Measurements from ENCODE around the gene EPM2A.
"Not testable (repeated sequence)": the region's sequence is repeated elsewhere in the genome, so short reads cannot be mapped to it uniquely, and the experiment has no call there.

Gene EPM2A

DNA sequence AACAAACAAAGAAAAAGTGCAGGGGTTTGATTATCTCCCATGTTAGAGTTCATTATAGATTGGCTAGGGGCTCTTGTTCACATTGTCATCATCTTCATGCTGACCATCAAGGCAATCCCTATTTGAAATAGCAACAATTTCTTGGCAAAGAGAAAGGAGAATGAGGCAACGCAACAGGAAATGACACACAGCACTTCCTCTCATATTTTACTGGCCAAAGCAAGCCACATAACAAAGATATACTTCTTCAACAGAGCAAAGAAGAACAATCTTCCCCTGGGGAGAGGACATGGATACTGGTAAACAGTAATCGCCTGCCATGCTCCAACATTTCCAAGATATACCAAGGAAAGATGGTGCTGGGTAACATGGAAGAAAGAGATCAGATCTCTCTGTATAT, 29.8 kb downstream of the EPM2A start:
- H3F3A ChIP-seq (ENCODE audit: low read depth): no peaks in the 10 kb centered on the region
- peak overlapping the region; percentile 45 for H3K4me2 ChIP-seq (ENCODE audit: low read depth, low read length, poor library complexity, severe bottlenecking)
- peaks cover 12% of the 10 kb centered on the region for H3K4me1 ChIP-seq (ENCODE audit: insufficient read depth, low read length, poor library complexity, severe bottlenecking)
- H3K9me2 ChIP-seq (replicated peaks; ENCODE audit: low read depth, low read length): no peaks in the 10 kb centered on the region
- no peaks in the 10 kb centered on the region for H3K36me3 ChIP-seq (ENCODE audit: insufficient read depth, low read length)
- H3K27me3 ChIP-seq (ENCODE audit: insufficient read depth, low read length, poor library complexity, severe bottlenecking): no peaks in the 10 kb centered on the region
- no peak overlapping the region for H3K4me3 ChIP-seq (ENCODE audit: low read length, poor library complexity, severe bottlenecking)
- H4K20me1 ChIP-seq (ENCODE audit: insufficient read depth, low read length, poor library complexity, severe bottlenecking): no peaks in the 10 kb centered on the region
- H2AFZ ChIP-seq (ENCODE audit: low read length): peak overlapping the region; percentile 24; the same call in 1 of the 2 replicates
- peaks cover 7% of the 10 kb centered on the region; the same call in 1 of the 2 replicates for H3K9me3 ChIP-seq (ENCODE audit: insufficient read depth, low read depth, low read length)
- TF ChIP-seq, protein P1, sequence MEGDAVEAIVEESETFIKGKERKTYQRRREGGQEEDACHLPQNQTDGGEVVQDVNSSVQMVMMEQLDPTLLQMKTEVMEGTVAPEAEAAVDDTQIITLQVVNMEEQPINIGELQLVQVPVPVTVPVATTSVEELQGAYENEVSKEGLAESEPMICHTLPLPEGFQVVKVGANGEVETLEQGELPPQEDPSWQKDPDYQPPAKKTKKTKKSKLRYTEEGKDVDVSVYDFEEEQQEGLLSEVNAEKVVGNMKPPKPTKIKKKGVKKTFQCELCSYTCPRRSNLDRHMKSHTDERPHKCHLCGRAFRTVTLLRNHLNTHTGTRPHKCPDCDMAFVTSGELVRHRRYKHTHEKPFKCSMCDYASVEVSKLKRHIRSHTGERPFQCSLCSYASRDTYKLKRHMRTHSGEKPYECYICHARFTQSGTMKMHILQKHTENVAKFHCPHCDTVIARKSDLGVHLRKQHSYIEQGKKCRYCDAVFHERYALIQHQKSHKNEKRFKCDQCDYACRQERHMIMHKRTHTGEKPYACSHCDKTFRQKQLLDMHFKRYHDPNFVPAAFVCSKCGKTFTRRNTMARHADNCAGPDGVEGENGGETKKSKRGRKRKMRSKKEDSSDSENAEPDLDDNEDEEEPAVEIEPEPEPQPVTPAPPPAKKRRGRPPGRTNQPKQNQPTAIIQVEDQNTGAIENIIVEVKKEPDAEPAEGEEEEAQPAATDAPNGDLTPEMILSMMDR (conservative IDR thresholded peaks at IDR 0.05; ENCODE audit: low read length): no peak
- TF ChIP-seq EZH2phosphoT487 (IDR thresholded peaks at IDR 0.05; ENCODE audit: borderline replicate concordance): no peak
- H3K79me2 ChIP-seq (ENCODE audit: insufficient read depth, low read length): no peaks in the 10 kb centered on the region
- H3K9ac ChIP-seq (ENCODE audit: low read depth, low read length, poor library complexity, severe bottlenecking): no peak overlapping the region

DNA sequence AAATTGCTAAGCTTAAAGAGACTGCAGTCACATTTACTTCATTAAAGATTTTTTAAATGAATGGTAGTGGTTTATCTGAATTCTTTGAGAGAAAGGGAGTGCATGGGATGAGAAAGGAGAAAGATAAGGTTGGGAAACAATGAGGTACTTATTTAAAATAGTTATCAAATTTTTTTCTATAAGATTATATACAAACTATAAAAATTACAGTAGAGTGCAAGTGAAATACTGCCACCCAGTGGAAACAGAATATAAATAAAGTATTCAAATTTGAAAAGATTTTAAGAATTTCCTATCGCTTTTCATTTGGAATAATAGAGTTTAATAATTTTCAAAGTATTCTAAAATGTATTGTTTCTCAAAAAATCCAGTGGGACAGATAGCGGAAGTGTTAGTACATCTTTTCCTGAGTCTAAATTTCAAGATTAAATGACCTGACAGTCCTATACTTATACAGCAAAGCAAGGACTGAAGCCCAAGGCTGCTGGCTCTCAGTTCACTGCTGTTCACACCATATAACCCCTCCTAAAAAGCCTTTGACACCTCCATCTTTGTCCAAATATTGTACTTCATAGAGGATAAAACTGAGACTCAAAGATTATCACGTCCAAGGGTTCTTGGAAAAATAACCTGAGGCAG, 31.1 kb downstream of the EPM2A start:
- Histone ChIP-seq H2AFZ (ENCODE audit: low read length) (no peak overlapping the region), H3K4me2 (ENCODE audit: low read depth, low read length, poor library complexity, severe bottlenecking) (no peak overlapping the region), H3K79me2 (ENCODE audit: insufficient read depth, low read length) (no peaks in the 10 kb centered on the region), H3F3A (ENCODE audit: low read depth) (no peaks in the 10 kb centered on the region), H3K9me3 (ENCODE audit: insufficient read depth, low read depth, low read length) (peaks cover 7% of the 10 kb centered on the region; the same call in 1 of the 2 replicates), H3K4me3 (ENCODE audit: low read length, poor library complexity, severe bottlenecking) (no peak overlapping the region), H3K9ac (ENCODE audit: low read depth, low read length, poor library complexity, severe bottlenecking) (no peak overlapping the region), H3K9me2 (replicated peaks; ENCODE audit: low read depth, low read length) (no peaks in the 10 kb centered on the region), H3K4me1 (ENCODE audit: insufficient read depth, low read length, poor library complexity, severe bottlenecking) (peaks cover 12% of the 10 kb centered on the region), H3K27me3 (ENCODE audit: insufficient read depth, low read length, poor library complexity, severe bottlenecking) (no peaks in the 10 kb centered on the region), H3K36me3 (ENCODE audit: insufficient read depth, low read length) (no peaks in the 10 kb centered on the region), H4K20me1 (ENCODE audit: insufficient read depth, low read length, poor library complexity, severe bottlenecking) (no peaks in the 10 kb centered on the region)
- no peak for TF ChIP-seq EZH2phosphoT487 (IDR thresholded peaks at IDR 0.05; ENCODE audit: borderline replicate concordance)
- TF ChIP-seq, protein P1 (conservative IDR thresholded peaks at IDR 0.05; ENCODE audit: low read length): peak; percentile 61

DNA sequence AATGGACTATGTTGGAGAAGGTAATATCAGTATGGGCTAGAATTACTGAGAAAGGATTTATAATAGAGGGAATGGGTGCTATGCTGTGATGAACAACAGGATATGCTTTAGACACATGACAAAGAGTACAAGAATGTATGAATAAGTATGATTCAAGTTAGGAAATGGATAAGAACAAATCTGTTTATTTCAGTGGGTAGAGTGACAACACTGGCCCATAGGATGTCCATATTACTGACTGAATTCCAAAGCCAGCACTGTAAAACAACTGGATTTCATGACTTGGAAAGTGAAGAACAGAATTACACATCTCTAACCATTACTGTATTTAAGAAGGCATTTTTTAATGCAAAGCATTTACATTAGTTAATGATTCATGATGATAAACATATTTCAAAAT, 35.9 kb downstream of the EPM2A start:
- TF ChIP-seq, protein P1 (conservative IDR thresholded peaks at IDR 0.05; ENCODE audit: low read length): no peak
- no peak for TF ChIP-seq EZH2phosphoT487 (IDR thresholded peaks at IDR 0.05; ENCODE audit: borderline replicate concordance)
- no peaks in the 10 kb centered on the region for H3K27me3 ChIP-seq (ENCODE audit: insufficient read depth, low read length, poor library complexity, severe bottlenecking)
- H3F3A ChIP-seq (ENCODE audit: low read depth): no peaks in the 10 kb centered on the region
- H3K79me2 ChIP-seq (ENCODE audit: insufficient read depth, low read length): no peaks in the 10 kb centered on the region
- no peaks in the 10 kb centered on the region for H3K36me3 ChIP-seq (ENCODE audit: insufficient read depth, low read length)
- H3K4me3 ChIP-seq (ENCODE audit: low read length, poor library complexity, severe bottlenecking): no peak overlapping the region
- H4K20me1 ChIP-seq (ENCODE audit: insufficient read depth, low read length, poor library complexity, severe bottlenecking): no peaks in the 10 kb centered on the region
- no peak overlapping the region for H2AFZ ChIP-seq (ENCODE audit: low read length)
- H3K9me2 ChIP-seq (replicated peaks; ENCODE audit: low read depth, low read length): no peaks in the 10 kb centered on the region
- H3K9me3 ChIP-seq (ENCODE audit: insufficient read depth, low read depth, low read length): no peaks in the 10 kb centered on the region
- H3K9ac ChIP-seq (ENCODE audit: low read depth, low read length, poor library complexity, severe bottlenecking): no peak overlapping the region
- H3K4me1 ChIP-seq (ENCODE audit: insufficient read depth, low read length, poor library complexity, severe bottlenecking): no peaks in the 10 kb centered on the region
- H3K4me2 ChIP-seq (ENCODE audit: low read depth, low read length, poor library complexity, severe bottlenecking): no peak overlapping the region

DNA sequence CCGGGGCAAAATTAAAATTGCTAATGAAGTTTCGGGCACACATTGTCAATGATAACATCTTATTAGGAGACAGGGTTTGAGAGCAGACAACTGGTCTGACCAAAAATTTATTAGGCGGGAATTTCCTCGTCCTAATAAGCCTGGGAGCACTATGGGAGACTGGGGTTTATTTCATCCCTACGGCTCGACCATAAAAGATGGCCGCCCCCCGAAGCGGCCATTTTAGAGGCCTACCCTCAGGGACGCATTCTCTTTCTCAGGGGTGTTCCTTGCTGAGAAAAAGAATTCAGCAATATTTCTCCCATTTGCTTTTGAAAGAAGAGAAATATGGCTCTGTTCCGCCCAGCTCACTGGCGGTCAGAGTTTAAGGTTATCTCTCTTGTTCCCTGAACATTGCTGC, 37.9 kb downstream of the EPM2A start:
- not testable (repeated sequence) for H3K79me2 ChIP-seq (ENCODE audit: insufficient read depth, low read length); H4K20me1 ChIP-seq (ENCODE audit: insufficient read depth, low read length, poor library complexity, severe bottlenecking); H3K27me3 ChIP-seq (ENCODE audit: insufficient read depth, low read length, poor library complexity, severe bottlenecking); H3K4me2 ChIP-seq (ENCODE audit: low read depth, low read length, poor library complexity, severe bottlenecking); H3K9ac ChIP-seq (ENCODE audit: low read depth, low read length, poor library complexity, severe bottlenecking); H3K4me1 ChIP-seq (ENCODE audit: insufficient read depth, low read length, poor library complexity, severe bottlenecking); H3K9me2 ChIP-seq (replicated peaks; ENCODE audit: low read depth, low read length); H3K36me3 ChIP-seq (ENCODE audit: insufficient read depth, low read length); H3K4me3 ChIP-seq (ENCODE audit: low read length, poor library complexity, severe bottlenecking); H2AFZ ChIP-seq (ENCODE audit: low read length); H3F3A ChIP-seq (ENCODE audit: low read depth); H3K9me3 ChIP-seq (ENCODE audit: insufficient read depth, low read depth, low read length)

All from Loucy (cell line).